Measurements from ENCODE around the gene SEMA7A.

Gene SEMA7A

DNA sequence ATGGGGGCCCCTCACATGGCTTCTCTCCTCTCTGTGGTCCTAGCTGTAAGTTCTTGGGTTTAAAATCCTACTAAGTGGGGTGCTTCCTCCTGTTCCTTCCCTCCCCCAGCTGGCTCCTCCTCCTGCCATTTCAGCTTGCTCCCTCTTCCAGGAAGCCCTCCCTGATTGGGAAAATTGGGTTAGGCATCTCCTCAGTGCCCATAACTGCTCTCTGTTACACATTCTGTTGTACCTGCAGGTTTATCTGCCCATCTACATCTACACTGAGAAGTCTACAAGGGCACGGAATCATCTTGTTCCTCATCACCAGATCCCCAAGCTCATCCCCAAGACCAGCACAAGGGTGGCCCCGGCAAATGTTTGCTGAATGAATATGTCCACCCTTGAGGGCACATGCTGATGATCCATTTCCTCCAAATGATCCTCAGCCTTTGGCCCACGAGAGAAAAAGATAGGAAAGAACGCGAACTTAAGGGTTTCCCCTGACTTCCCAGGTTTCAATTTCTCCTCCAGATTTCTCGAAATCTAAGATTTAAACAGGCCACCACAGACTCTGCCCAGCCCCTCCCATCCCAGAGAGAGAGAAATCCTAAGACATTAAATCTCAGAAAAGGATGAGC is 3.9 kb downstream of the SEMA7A start:
- DNase-seq: no peak

DNA sequence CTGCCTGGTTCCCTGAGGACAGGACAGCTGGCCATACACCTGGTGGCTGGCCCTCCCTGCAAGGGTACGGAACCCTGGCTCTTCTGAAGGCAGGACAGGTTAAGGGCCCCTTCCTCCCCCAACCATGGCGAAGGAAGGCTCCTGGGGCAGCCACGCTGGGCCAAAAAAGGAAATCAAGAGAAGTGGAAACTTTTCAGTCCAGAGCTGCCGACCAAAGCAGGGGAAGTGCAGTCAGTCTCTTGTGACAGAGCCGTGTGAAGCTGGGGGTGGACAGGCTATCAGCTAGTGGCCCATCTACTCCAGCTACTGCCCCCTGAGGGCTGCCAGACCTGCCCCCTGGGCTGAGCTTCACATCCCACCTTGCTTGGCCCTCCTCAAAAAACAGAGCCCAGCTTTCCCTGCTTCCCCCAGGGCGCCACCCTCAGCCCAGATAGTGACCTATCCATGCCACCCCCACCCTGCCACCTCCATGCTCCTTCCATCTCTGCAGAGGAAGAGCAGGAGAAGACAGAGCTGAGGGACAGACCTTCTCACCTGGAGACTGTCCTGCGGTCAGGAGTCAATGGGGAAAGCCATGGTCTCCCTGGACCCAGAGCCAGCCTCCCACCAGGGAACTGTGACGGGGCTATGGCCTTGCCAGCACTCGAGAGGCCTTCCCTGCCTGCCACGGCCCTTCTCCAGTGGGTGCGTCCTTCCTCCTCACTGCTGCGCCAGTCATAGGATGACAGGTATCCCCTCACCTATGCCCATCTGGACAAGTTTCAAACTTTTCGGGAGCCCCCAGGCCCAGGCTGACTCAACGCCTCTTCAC is 4.6 kb downstream of the SEMA7A start:
- DNase-seq: no peak

DNA sequence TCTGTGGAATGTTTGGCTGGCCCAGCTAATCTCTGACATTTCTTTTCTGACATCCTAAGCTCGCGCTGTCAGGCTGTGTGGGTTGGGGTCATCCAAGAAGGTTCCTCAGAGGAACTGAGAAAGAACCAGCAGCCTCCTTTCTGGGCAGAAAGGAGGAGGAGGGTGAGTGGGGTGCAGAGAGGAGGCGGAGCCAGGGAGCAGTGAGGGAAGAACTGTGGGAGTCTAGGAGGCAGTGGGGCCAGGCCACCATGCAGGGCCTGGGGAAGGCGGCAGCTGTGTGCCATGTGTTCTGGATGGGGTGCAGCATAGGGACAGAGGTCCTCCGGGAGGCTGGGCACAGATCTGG is 5.3 kb downstream of the SEMA7A start:
- no peak for DNase-seq

GRCh38 chr15:74427607-74428441 is 5.9 kb downstream of the SEMA7A start:
- DNase-seq: no peak

DNA sequence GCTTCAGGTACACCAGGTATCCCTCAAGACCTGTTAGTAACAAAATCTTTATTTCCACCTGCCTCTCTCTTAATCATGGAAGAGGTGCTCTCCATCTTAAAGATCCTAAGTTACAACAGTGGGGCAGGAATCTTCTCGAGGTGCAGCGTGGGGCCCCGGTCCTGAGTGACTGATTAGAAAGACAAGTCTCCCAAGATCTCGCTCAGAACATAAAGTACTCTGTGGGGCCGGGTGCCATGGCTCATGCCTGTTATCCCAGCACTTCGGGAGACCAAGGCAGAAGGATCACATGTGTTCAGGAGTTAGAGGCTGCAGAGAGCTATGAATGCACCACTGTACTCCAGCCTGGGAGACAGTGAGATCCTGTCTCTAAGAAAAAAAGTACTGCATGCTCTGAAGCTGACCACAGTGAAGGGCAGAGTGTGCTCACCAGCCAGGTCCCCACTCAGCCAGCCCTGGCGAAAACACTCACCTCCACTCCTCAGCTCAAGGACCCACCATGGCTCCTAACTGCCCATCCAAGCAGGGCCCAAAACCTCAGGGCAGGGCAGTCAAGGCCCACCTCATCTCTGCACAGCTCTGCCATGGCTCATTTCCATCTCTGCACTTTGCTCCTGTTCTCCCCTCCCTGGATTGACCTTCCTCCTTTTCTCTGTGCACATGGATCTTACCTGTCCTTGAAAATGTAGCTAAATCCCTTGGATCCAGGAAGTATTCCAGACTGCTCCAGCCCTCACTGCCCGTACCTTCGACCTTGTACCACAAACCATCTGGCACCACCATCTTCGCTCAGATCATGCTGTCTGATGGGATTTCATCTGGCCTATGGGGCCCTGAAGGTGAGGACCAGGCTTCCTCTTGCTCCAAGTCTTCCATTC is 7.1 kb downstream of the SEMA7A start:
- no peak for DNase-seq

- no peak for DNase-seq
Measured at GRCh38 chr15:74425630-74426029, 8.1 kb downstream of the SEMA7A start.

DNA sequence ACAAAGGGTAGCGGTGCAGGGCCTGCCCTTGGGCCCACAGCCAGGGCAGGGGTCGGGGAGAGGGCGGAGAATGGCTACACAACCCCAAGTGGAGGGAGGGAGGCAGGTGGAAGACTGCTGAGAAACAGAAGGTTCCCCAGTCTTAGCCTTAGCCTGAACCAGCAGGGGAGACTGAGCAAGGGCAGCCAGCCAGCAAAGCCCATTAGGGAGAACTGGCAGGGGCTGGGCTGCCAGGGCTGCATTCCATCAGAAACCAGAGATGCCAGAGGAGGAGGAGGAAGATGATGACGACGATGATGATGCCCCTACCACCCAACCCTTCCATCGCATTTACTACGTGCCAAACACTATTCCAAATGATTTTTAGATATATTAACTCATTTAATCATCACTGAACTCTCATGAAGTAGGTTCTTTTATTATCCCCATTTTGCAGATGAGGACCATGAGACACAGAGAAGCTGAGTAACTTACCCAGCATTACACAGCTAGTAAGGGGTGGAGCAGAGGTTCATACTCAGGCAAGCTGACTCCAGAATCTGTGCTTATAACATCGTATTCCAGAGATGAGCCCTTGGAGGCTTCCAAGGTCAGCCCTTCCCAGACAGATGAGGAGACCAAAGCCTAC is 8.7 kb downstream of the SEMA7A start:
- no peak for DNase-seq

- DNase-seq: no peak
Measured at GRCh38 chr15:74423431-74424257, 10.1 kb downstream of the SEMA7A start.

DNA sequence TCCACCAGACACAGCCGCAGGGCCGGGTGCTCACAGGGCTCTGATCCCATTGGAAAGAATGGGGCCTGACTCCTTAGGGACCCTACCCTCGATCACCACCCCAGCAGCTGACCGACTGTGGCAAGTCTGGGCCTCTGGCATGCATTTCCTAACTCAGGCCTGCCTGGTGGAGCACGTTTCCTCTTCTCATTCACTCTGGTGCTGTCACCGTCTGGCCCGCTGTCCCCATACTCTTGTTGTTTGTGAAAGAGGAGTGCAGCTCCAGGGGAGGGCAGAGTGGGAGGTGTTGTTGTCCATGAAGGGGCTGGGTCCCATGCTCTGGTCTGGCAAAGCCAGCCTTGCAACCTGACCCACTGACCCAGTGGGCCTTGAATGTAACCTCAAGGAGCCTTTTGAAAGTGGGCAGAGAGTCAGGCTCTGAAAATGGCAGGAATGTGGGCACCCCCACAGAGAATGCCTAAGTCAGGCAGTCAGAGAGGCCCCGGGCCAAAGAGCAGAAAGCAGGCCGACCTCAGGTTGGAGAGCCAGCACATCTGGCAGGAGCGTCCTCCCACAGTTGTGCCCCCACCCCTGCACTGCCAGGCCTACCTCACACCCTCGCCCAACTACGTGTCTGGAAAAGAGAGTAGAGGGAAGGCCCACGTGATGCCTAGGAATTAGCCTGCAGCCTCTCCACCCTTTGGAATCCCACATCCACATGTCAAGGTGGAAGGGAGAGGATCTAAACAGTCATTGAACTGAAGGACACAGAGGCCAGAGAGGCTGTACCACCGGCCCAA is 10.9 kb downstream of the SEMA7A start:
- DNase-seq: peak; percentile 69

DNA sequence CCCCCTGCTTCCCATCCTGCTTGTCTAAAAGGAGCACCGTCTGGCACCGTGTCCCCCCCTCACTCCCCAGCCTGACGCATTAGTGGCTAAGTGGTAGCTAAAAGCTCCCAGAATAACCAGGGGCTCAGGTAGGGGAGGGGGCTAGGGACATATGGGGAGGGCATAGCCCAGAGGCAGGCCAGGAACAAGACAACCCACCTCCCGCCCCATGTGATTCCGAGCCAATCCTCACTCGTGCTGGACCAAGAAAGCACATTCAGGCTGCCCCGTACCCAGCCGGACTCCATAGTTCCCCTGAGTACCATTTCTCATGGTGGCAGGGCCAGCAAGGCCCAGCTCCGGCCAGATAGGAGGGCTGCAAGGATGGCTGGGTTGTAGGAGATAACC is 11.5 kb downstream of the SEMA7A start:
- DNase-seq: no peak

DNA sequence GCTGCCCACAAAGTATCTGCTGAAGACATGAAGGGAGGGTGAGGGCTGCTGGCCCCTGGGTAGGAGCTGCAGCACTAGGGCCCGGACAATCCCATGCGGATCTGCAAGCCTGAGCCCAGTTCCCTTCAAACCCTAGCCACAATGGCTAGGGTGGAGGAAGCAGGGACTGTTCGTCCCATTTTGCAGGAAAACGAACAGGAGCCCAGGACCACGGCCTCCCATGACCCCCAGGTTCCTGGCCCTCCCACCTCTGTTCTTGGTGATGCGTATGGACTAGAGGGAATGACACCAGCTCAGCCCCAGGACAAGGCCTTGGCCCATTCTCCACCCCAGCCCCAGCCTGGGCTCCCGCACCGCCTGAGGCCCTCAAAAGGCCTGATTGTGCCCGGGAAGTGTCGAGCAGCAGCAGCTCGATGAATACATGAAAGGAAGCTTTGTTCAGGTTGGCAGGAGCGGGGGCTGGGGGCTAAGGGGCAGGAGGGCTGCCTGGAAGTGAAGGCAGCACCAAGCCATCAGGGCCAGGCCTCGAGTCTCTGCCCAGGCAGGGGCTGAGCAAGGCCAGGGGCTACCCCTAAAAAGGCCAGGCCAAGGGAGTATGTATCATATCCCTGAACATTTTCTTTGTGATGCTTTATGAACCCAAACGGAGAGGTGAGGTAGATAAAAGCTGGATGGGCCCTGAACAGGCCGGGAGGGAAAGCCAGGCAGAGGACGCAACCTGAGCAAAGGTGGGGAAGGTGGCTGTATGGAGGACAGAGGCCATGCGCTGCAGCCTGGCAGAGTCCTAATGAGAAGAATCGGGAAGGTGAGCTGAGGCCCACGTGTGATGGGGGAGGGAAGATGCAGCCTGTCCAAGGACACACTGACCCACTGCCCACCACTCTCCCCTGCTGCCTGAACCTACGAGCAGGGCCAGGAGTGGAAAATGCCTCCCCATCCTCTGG is 12.2 kb downstream of the SEMA7A start:
- no peak for DNase-seq

DNA sequence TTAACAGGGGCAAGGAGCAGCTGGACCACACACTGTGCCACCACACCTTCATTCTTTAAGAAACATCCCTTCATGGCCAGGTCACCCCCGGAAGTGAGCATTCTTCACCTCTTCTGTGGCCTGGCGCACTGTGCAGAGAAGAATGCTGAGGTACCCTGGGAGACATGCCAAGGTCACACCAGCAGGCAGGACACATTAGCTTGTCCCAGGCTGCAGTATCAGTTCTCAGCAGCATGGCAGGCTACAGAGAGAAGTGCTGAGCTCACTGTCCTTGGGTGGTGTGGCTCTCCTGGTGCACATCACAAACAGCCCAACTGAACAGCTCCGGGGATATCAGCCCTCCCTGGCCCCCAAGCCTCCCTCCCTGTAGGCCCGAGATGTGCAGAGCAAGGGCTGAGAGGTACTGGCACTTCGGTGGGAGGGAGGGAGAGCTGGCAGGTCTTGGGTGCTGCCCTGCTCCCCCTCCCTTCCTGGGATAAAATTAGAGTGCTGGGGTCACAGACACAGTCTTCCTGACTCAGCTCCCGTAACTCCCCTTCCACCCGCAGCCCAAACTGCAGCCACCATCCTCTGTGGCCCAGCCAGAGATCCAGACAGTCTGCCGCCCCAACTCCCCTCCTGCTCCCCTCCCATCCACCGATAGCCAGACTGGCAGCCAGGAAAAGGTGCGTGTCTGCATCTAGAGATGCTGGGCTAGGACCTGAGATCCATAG is 13.4 kb downstream of the SEMA7A start:
- peak; percentile 48 for DNase-seq

DNA sequence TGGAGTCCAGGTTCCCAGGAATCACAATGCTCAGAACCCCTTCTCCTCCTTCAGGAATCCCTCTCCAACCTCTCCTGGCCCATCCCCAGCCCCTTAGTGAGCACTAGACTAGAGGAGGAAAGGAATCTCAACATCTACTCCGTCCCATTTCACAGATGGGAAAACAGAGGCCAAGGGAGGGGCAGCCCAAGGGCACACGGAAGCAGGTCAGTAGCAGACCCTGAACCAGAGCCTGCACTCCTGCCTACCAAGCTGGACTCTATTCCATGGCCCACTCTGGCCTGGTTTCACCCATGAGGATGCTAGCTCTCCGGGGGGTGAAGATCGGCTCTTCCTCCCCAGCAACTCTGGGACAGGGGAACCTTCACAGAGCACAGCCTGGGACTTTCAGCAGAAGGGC is 14.3 kb downstream of the SEMA7A start:
- no peak for DNase-seq

GRCh38 chr15:74418575-74419338 is 15.0 kb downstream of the SEMA7A start:
- no peak for DNase-seq

DNA sequence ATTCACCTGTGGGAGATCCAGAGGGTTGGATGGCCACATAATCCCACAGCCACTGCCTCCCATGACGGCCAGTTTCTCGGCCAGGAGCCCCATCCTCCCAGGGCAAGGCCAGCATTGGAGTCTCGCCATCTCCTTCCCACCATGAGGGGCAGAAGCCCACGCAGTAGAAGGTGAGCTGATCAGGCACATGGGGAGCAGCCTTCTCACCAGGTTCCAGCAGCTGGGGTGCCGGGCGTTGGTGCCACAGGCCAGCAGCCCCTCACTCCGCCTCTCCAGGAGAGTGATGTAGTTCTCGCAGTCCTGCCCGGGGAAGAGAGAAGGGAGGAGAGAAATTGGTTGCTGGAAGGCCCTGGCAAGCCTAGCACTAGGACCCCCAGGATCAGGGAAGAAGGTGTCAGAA is 16.1 kb downstream of the SEMA7A start:
- DNase-seq: no peak

GRCh38 chr15:74417225-74417624 is 16.5 kb downstream of the SEMA7A start:
- peak; percentile 69 for DNase-seq

DNA sequence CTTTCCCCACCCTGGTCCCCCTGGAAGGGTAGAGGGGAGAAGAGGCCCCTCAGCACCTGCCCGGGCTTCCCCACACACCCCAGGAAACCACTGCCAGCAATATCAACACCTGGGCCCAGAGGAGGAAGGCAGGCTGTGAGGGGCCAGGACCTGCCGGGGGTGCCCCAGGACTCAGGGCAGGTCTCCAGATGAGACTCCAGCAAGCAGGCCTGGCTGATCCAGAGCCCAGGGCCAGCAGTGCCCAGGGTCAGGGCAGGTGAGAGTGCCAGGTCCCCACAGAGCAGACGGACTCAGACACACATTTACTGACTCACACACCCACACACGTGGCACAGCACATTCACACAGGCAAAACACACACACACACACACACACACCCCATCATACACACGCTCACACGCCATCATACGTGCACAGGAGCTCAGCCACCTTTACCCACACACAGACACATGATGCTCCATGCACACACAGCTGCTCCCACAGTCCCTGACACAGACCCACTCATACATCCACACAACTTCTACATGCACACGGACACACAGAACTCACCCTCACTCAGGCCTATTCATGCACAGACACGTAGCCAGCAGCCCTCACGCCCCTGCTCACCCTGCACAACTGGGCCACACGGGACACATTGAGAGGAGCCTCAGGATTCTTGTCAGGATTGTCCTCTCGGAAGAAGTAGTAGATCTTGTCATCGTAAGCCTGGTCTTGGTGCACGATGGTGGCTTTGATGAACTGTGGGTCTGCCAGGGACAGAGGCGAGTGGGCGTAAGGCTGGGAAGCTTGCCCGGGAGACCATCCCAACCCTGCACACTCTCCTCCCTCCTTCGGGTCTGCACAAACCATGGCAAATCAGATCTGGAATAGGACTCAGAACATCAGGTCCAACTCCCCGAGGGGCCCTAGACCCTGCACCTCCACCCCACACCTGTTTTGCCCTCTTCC is 17.5 kb downstream of the SEMA7A start:
- DNase-seq: no peak

All from fibroblast of skin of right biceps (primary cell).